SKM-1 treated with dmso at 0.1 percent for 144 hours (cell line): ENCODE measurements around the gene ZNF410.

Experiments
- DNase-seq: peaks from one replicate; lab custom pipeline; 2025; ENCODE audit not compliant: unreplicated experiment; lab: John Stamatoyannopoulos, UW

The ZNF410 gene

GRCh38 chr14:73949752-73950734, 63.4 kb downstream of the ZNF410 start, which contains the start of the genes COQ6 and FAM161B:
Gene COQ6, plus strand, starts transcription at chr14:73950302. Its CDS starts 31 bp downstream, at chr14:73950333.
Gene FAM161B, minus strand, starts transcription at chr14:73950094. Its CDS starts 68 bp downstream, at chr14:73950026.
- DNase-seq = peak; percentile 69

- DNase-seq = no peak
Observed at GRCh38 chr14:73953731-73954130, 67.1 kb downstream of the ZNF410 start.

- DNase-seq = no peak
Observed at GRCh38 chr14:73955674-73956073, 69.0 kb downstream of the ZNF410 start.

GRCh38 chr14:73958591-73958990, 71.9 kb downstream of the ZNF410 start:
- DNase-seq = no peak

GRCh38 chr14:73961192-73961591, 74.5 kb downstream of the ZNF410 start:
- no peak for DNase-seq

GRCh38 chr14:73965216-73965615, 78.6 kb downstream of the ZNF410 start:
- no peak for DNase-seq

- no peak for DNase-seq
Observed at GRCh38 chr14:73968885-73969284, 82.2 kb downstream of the ZNF410 start.

- no peak for DNase-seq
Observed at GRCh38 chr14:73973497-73973896, 86.8 kb downstream of the ZNF410 start.

GRCh38 chr14:73976125-73976524, 89.5 kb downstream of the ZNF410 start:
- no peak for DNase-seq

GRCh38 chr14:73977896-73978295, 91.2 kb downstream of the ZNF410 start:
- no peak for DNase-seq
